GM12864 (cell line): Measurements from ENCODE around the gene PPHLN1.

Experiments used
- DNase-seq: peaks from one replicate; pipeline ENCODE4 v3.0.0-alpha.2; 2011; ENCODE audit warnings: low read depth
- H3K4me3 ChIP-seq: 2 replicates; pipeline ENCODE4 v1.5.1; 2011; ENCODE audit warnings: mild to moderate bottlenecking, low read depth, low read length, control low read depth
- CTCF ChIP-seq: IDR thresholded peaks from 2 replicates; pipeline ENCODE4 v1.5.1; 2011; ENCODE audit warnings: low read depth, mild to moderate bottlenecking, moderate library complexity, low read length, control low read depth, inconsistent platforms; ENCODE audit errors: missing control alignments

PPHLN1 gene

GRCh38 chr12:42486407-42486806 lies 160.4 kb downstream of the PPHLN1 start:
- DNase-seq: no peak
- TF ChIP-seq CTCF: no peak

GRCh38 chr12:42490261-42490842 lies 164.4 kb downstream of the PPHLN1 start:
- TF ChIP-seq CTCF: no peak
- DNase-seq: no peak
- no peak overlapping the region for H3K4me3 ChIP-seq

More at GRCh38 chr12:42486407-42486806, 160.4 kb downstream of the PPHLN1 start:
- no peak overlapping the region for H3K4me3 ChIP-seq
